Stimulated activated CD8-positive, alpha-beta memory T cell treated with anti-CD3 and anti-CD28 coated beads, Interleukin-7, amount 100 ng/mL, for 4 hours (primary cell): Measurements from ENCODE around the gene DBNL.

Source experiments
- DNase-seq, 2 donors: peaks; one replicate each; pipeline ENCODE4 v3.0.0-alpha.2; 2020; ENCODE audit warnings: low read depth in 2 of 2

The DBNL gene

GRCh38 chr7:44042221-44042620 lies 2.3 kb upstream of the DBNL start:
- DNase-seq = no peak

GRCh38 chr7:44043902-44044301 lies 600 bp upstream of the DBNL start:
- DNase-seq = no peak

DNA sequence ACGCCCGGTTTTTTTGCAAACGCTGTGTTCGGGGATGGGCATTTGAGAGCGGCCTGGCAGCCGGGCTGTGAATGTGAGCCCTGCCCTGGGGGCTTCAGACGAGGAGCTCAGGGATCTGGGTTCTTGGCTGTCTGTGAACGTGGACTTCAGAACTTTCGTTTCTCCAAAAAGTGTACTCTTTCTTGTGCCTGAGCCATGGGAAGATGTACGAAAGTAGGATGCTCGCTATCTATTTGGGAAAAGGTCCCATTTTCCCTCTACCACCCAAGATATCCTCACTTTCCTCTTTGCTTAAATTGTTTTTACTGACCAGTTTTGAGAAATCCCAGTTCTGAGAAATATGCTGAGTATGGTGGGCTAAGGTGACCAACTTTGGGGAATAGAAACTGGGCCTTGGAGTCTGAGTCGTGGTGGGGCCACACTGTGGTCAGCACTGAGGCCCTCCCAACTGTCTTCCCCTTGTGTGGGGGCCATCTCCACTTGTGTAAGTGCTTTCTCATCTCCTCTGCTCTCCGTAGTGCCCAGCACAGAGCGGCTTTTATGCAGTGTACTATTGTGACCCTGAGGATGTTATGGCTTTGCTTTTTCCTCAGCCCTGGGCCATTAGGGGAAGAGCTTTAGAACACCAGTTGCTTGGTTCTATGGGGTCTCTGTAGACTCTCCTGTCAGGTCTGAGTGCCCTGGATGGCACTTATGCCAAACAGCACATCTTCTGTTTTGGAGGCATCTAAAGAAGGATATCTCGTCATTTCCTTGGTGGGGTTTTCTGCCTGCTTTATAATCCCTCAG lies 918 bp downstream of the DBNL start:
- no peak for DNase-seq

DNA sequence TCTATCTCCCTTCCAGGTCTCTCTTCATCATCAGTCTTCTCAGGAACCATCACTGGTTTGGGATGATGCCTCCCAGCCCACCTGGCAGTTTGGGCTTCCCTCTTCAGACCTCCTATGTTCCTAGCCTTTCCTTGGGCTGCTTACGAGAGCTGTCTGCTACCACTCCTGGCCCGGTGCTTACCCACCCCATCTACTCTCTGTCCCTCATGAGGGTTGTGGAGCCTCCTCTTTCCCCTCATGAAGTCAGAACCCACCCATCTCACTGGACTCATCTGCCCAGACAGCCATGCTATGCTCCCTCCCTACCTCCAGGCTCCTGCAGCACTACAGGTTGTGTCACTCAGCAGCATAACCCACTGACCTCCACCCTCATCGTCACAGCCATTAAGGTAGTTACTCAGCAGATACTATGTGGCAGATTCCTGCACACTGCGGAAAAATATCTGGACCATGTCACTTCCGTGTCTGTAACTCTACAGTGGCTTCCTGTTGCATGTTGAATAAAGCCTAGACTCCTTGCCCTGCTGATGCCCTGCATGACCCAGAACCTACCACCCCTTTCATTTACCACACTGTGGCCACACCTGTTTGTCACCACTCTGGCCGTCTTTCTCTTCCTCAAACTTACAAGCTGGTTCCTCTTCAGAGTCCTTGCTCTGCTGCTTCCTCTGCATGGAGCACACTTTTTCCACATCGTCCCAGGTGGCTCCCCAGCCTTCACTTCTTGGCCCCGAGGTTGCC lies 2.0 kb downstream of the DBNL start:
- DNase-seq = no peak

- no peak for DNase-seq
These were observed 3.7 kb downstream of the DBNL start for GRCh38 chr7:44048031-44048795.

GRCh38 chr7:44050121-44050914 lies 5.8 kb downstream of the DBNL start:
- DNase-seq = no peak

DNA sequence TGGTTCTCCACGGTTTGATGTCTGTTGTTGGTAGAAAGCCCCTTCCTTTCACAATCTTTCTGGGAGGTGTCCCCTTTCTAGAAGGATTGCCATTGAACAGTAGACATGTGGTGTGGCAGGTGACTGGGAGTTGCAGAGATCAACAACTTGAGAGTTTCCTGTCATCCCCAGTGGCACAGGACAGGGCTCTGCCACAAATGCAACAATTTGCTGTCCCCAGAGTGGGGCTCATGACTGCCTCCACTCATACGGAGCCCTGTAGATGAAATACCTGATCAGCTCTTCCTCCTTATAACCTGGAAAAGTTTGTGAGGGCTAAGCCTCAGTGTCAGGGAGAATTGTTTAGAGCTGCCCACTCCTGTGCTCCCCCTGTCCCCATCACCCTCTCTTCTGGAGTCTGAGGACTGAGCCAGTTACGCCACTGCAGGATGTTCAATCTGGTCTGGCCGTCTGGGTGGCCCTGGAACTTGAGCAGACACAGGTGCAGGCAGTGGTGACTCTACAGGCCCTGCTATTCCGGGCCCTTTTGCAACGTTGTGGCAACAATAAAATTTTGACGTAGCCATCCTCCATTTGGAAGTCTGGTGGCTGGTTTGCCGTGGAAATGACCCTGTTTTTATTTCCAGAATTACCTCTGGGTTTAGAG lies 6.5 kb downstream of the DBNL start:
- no peak for DNase-seq

DNA sequence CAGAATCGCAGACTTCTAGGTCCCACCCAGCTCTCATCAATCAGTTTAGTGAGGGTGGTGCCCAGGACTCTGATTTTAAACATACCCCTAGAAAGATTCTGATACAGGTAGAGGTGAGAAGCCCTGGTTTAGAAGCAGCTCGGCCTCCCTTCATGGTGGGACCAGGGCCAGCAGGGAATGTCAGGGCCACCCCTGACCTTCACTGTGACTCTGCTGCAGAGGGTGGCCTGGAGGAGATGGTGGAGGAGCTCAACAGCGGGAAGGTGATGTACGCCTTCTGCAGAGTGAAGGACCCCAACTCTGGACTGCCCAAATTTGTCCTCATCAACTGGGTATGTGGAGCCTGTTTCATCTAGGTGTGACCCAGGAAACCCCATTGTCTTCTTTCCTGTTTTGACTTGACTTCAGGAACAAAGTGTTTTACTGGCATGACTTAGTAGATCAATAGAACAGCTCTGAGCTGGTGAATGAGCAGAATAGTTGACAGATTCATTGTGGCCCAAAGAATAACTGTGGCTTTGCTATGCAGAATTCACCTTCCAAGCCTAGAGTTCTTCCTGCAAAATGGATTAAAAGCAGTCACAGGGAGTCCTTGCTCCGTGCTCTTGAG lies 7.2 kb downstream of the DBNL start:
- DNase-seq = no peak

- no peak for DNase-seq
These were observed 8.4 kb downstream of the DBNL start for GRCh38 chr7:44052771-44053365.

GRCh38 chr7:44056681-44057080 lies 12.2 kb downstream of the DBNL start:
- DNase-seq = no peak

- no peak for DNase-seq
These were observed 12.8 kb downstream of the DBNL start for GRCh38 chr7:44057181-44057848.

DNA sequence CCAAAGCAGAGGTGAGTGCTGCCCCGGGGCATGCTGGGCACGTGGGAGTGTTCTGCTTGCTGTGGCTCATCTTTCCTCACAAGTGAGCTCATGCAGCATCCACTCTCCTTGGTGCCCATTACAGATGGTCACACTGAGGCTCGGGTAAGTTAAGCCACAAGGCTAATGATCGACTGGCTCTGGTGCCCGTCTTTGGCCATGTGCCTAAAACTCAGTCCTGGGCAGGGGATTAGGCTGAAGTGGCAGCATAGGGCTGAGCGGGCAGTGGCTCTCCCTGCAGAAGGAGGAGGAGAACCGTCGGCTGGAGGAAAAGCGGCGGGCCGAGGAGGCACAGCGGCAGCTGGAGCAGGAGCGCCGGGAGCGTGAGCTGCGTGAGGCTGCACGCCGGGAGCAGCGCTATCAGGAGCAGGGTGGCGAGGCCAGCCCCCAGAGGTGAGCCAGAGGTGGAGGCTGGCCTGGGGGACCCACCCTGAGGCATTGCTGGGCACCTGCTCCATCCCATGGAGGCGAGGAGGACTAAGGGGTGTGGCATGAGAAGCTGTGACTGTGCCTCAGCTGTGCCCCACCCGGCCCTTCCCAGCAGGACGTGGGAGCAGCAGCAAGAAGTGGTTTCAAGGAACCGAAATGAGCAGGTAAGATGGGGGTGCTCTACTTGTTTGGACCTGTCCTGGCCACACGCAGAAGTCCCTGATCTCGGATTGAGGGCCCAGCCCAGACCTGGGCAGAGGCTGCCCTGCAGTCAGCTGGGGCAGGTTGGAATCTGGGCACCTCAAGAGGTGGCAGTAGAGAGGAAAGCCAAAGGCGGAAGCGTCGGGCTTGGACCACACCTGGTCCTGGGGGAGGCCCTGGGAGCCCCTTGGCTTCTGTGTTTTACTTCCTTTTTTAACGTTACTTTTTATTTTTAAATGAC lies 13.6 kb downstream of the DBNL start:
- DNase-seq = no peak

DNA sequence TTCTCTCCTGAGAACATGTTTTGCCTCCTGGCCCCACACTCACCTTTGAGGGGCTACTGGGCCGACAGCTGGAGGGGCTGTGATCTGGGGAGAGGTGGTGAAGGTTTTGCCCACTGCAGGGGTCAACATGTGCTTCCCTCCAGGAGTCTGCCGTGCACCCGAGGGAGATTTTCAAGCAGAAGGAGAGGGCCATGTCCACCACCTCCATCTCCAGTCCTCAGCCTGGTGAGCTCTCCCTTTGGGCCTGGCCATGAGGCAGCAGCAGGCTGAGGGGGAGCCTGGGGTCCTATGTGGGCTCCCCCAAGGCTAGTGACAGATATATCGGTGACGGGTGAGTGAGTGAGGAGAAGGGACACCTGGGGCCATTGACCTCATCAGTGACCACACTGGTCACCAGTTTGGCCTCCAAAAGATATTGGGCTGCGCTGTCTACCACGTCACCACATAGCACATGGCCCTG lies 14.3 kb downstream of the DBNL start:
- DNase-seq = no peak

DNA sequence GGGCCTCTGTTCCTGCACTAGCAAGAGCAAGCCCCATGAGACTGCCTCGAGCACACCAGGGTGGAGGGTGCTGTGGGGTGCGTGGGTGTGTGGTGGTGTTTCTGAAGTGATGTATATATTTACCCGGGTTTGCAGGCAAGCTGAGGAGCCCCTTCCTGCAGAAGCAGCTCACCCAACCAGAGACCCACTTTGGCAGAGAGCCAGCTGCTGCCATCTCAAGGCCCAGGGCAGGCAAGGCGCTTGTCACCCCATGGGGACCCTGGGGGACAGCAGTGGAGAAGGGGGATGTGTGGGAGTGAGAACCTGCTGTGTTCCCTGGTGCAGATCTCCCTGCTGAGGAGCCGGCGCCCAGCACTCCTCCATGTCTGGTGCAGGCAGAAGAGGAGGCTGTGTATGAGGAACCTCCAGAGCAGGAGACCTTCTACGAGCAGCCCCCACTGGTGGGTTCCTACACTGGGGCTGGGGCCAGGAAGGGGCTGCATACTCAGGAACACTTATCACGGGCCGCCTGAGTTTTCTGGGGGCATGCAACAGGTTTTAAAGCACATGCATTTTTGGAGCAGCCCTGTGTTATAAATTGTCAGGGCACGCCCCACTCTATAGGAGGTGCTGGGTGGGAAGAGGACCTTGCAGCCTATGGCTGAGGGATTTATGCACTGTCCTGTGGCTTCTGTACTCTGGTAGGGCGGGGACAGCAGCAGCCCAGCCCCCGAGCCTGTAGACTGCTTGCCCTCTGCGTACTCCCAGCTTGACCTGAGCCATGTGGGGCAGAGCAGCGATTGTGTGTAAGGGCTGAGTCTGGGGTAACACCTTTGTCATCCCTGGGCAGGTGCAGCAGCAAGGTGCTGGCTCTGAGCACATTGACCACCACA lies 15.0 kb downstream of the DBNL start:
- DNase-seq = peak in 1 of 2 donors; percentile 36

DNA sequence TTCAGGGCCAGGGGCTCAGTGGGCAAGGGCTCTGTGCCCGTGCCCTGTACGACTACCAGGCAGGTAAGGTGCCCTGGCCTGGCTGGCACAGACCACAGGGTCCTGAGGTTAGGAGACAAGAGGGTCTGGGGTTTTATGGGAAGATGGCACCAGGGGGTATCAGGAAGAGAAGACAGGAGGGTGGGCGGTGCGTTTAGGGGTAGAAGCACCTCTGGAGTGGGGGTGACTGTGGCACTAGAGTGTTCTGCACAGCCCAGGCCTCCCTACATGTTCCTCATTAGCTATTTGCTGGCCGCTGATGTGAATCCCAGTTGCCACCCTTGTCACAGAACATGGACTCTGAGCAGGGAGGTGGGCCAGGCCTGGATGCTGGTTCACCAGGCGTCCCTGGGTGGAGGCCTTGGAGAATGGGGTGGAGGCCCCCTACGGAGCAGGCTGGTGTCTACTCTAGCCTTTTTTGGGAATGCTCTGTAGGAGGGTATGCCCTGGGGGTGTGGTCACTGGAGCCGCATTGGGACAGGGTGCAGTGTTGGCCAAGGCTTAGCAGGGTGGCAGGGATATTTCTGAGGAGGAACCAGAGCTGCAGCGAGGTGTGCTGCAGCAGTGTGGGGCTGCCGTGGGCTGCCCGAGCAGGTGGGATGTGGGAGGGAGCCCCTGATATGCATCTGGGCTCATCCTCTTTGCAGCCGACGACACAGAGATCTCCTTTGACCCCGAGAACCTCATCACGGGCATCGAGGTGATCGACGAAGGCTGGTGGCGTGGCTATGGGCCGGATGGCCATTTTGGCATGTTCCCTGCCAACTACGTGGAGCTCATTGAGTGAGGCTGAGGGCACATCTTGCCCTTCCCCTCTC lies 15.8 kb downstream of the DBNL start:
- DNase-seq = no peak

GRCh38 chr7:44060948-44061644 lies 16.6 kb downstream of the DBNL start:
- no peak for DNase-seq
